Panc1 (cell line): ENCODE results near the gene LRRC45.

ENCODE experiments used
- CTCF ChIP-seq: fragments of 450-650 bp; IDR thresholded peaks from 2 replicates; pipeline ENCODE4 v1.5.1; 2017; ENCODE audit warnings: mild to moderate bottlenecking
- POLR2AphosphoS5 ChIP-seq: IDR thresholded peaks from 2 replicates; pipeline ENCODE4 v1.6.1; 2012; ENCODE audit warnings: mild to moderate bottlenecking, low read depth, low read length, moderate library complexity
- REST ChIP-seq, 2 experiments: IDR thresholded peaks; 2 replicates each; pipeline ENCODE4 v1.6.1; 2011 to 2012; ENCODE audit warnings: low read depth in 2 of 2, control low read depth in 1 of 2, low read length in 1 of 2, mild to moderate bottlenecking in 1 of 2, moderate library complexity in 1 of 2; ENCODE audit not compliant: insufficient read depth in 1 of 2
- SIN3A ChIP-seq: IDR thresholded peaks from 2 replicates; pipeline ENCODE4 v1.6.1; 2012; ENCODE audit warnings: low read depth, mild to moderate bottlenecking, low read length, moderate library complexity, borderline replicate concordance; ENCODE audit not compliant: insufficient read depth
- TCF7L2 ChIP-seq: IDR thresholded peaks from 2 replicates; pipeline ENCODE4 v1.6.1; 2011; ENCODE audit warnings: mild to moderate bottlenecking, low read depth, low read length, inconsistent platforms

GRCh38 chr17:82070611-82071010 is 47.5 kb downstream of the LRRC45 start:
- TF ChIP-seq CTCF (no peak), POLR2AphosphoS5 (no peak), REST (IDR thresholded peaks at IDR 0.05; ENCODE audit: insufficient read depth in 1 of 2, low read depth in 2 of 2, low read length in 1 of 2) (no peak), TCF7L2 (no peak), SIN3A (no peak)
